OCI-LY1 (cell line): ENCODE results near the gene PREX1.

Experiments
- CTCF ChIP-seq: fragments of 200-600 bp; sonication (generic), shearing (Covaris generic); IDR thresholded peaks from 2 replicates; pipeline ENCODE4 v1.5.1; 2017; ENCODE audit warnings: mild to moderate bottlenecking, antibody characterized with exemption, low read length, moderate library complexity, mixed read lengths
- EZH2 ChIP-seq: fragments of 200-600 bp; sonication (generic), shearing (Covaris generic); IDR thresholded peaks from 2 replicates; pipeline ENCODE4 v1.8.0; 2017; ENCODE audit warnings: borderline replicate concordance, mixed run types, mild to moderate bottlenecking, antibody characterized with exemption, low read length, moderate library complexity, mixed read lengths

- TF ChIP-seq CTCF (no peak), EZH2 (no peak)
Observed at GRCh38 chr20:48844996-48845395, 17.2 kb upstream of the PREX1 start.
